Lower leg skin (tissue), 3 donors: ENCODE results near the gene FOXO6.

Experiments
- CTCF ChIP-seq, 3 donors: fragments of 450-650 bp; IDR thresholded peaks; one replicate each; pipeline ENCODE4 v1.5.1; 2016; ENCODE audit warnings: antibody characterized with exemption in 3 of 3, mild to moderate bottlenecking in 3 of 3, moderate library complexity in 2 of 3
- POLR2A ChIP-seq, 2 donors: fragments of 450-650 bp; IDR thresholded peaks; one replicate each; pipeline ENCODE4 v1.6.1; 2016 to 2017; ENCODE audit warnings: antibody characterized with exemption in 2 of 2, mild to moderate bottlenecking in 1 of 2, moderate library complexity in 1 of 2

GRCh38 chr1:41341365-41341683, 19.9 kb upstream of the FOXO6 start:
- TF ChIP-seq CTCF (IDR thresholded peaks at IDR 0.05) (no peak), POLR2A (IDR thresholded peaks at IDR 0.05) (no peak)
